ENCODE measurements around the gene ZNF212. TPM values are rescaled to one million over a fixed set of nuclear protein-coding genes. Genes with fewer than 3 reads are reported as not detected.

The ZNF212 gene
- total and polyA plus RNA-seq, 9 of the 15 experiments (the other 6 are each of a cell fraction or from before 2014, with no cell fraction given), result 1.8 to 21.4 (median 7.2) TPM

GRCh38 chr7:149239345-149240143 is at the start of gene ZNF212 (continued):
- TF ChIP-seq ZNF407 (IDR thresholded peaks at IDR 0.05; ENCODE audit: low read depth) (no peak), NCOA1 (IDR thresholded peaks at IDR 0.05; ENCODE audit: low read depth) (no peak), ARNT (IDR thresholded peaks at IDR 0.05) (no peak), SRSF9 (IDR thresholded peaks at IDR 0.05; ENCODE audit: borderline replicate concordance, low read depth, low read length) (no peak), NR2F6 (CRISPR knock-in tag; IDR thresholded peaks at IDR 0.05) (peak; percentile 65; the same call in 1 of the 2 replicates), ZBTB33 (CRISPR knock-in tag; IDR thresholded peaks at IDR 0.05) (peak; percentile 85), MTA3 (IDR thresholded peaks at IDR 0.05; ENCODE audit: borderline replicate concordance) (peak; percentile 94; the same call in 1 of the 2 replicates), NR2C1 (IDR thresholded peaks at IDR 0.05) (peak; percentile 72), NR2C1 (tag; IDR thresholded peaks at IDR 0.05) (peak; percentile 85), ELK3 (CRISPR knock-in tag; IDR thresholded peaks at IDR 0.05) (no peak), HMBOX1 (IDR thresholded peaks at IDR 0.05) (no peak), TCF3 (CRISPR knock-in tag; IDR thresholded peaks at IDR 0.05) (peak; percentile 61), SIRT6 (IDR thresholded peaks at IDR 0.05; ENCODE audit: low read depth, low read length) (no peak), KLF1 (tag; IDR thresholded peaks at IDR 0.05) (no peak)

Measured in K562 (cell line).